ENCODE data around the gene ZNF341. TPM values are rescaled to one million over a fixed set of nuclear protein-coding genes. Genes with fewer than 3 reads are reported as not detected.

Gene ZNF341
- total and polyA plus RNA-seq, 8 donors = 0.58 to 6.2 (median 1.9) TPM

GRCh38 chr20:33701629-33702450, 30.0 kb upstream of the ZNF341 start:
- intact Hi-C loops (cut with DNase I; ENCODE audit: low total_unique reads) = no loop called here
- Histone ChIP-seq H3K27me3 (no peaks in the 10 kb centered on the region), H3K4me3 (no peak overlapping the region), H3K4me1 (peaks cover 0 to 10% (median 4%) of the 10 kb centered on the region in 4 donors), H3K9me3 (no peaks in the 10 kb centered on the region), H3K36me3 (peaks cover 0 to 25% (median 10%) of the 10 kb centered on the region in 4 donors), H3K27ac (no peak overlapping the region)
- WGBS, 5 donors = 76 to 95% (median 90%) methylated on average over 10 to 27 of the region's 27 CpGs
- TF ChIP-seq, protein P1, sequence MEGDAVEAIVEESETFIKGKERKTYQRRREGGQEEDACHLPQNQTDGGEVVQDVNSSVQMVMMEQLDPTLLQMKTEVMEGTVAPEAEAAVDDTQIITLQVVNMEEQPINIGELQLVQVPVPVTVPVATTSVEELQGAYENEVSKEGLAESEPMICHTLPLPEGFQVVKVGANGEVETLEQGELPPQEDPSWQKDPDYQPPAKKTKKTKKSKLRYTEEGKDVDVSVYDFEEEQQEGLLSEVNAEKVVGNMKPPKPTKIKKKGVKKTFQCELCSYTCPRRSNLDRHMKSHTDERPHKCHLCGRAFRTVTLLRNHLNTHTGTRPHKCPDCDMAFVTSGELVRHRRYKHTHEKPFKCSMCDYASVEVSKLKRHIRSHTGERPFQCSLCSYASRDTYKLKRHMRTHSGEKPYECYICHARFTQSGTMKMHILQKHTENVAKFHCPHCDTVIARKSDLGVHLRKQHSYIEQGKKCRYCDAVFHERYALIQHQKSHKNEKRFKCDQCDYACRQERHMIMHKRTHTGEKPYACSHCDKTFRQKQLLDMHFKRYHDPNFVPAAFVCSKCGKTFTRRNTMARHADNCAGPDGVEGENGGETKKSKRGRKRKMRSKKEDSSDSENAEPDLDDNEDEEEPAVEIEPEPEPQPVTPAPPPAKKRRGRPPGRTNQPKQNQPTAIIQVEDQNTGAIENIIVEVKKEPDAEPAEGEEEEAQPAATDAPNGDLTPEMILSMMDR (IDR thresholded peaks at IDR 0.05) = no peak
- no peak for TF ChIP-seq POLR2A (IDR thresholded peaks at IDR 0.05)
- no peak for DNase-seq

GRCh38 chr20:33702861-33703260, 28.9 kb upstream of the ZNF341 start:
- no peak overlapping the region for H3K27ac ChIP-seq
- DNase-seq = peak in 1 of 2 donors; percentile 40
- peaks cover 0 to 6% (median 0%) of the 10 kb centered on the region in 4 donors for H3K4me1 ChIP-seq
- H3K27me3 ChIP-seq = no peaks in the 10 kb centered on the region
- peaks cover 7 to 35% (median 20%) of the 10 kb centered on the region in 4 donors for H3K36me3 ChIP-seq
- intact Hi-C loops (cut with DNase I; ENCODE audit: low total_unique reads) = no loop called here
- TF ChIP-seq, protein P1 (IDR thresholded peaks at IDR 0.05) = no peak
- TF ChIP-seq POLR2A (IDR thresholded peaks at IDR 0.05) (no peak), POLR2AphosphoS5 (IDR thresholded peaks at IDR 0.05) (no peak), EP300 (IDR thresholded peaks at IDR 0.05) (no peak)
- no peaks in the 10 kb centered on the region for H3K9me3 ChIP-seq
- 55 to 62% (median 58%) methylated on average over 4 to 5 of the region's 5 CpGs for WGBS, 5 donors
- H3K4me3 ChIP-seq = no peak overlapping the region

GRCh38 chr20:33703498-33704137, 28.2 kb upstream of the ZNF341 start:
- 90 to 95% (median 92%) methylated on average over 8 of the region's 8 CpGs for WGBS, 5 donors
- Histone ChIP-seq H3K27me3 (no peaks in the 10 kb centered on the region), H3K9me3 (no peaks in the 10 kb centered on the region), H3K27ac (no peak overlapping the region), H3K36me3 (peaks cover 7 to 41% (median 25%) of the 10 kb centered on the region in 4 donors), H3K4me1 (peaks cover 0 to 6% (median 0%) of the 10 kb centered on the region in 4 donors), H3K4me3 (no peak overlapping the region)
- no peak for DNase-seq
- TF ChIP-seq POLR2A (IDR thresholded peaks at IDR 0.05) = no peak
- TF ChIP-seq EP300 (IDR thresholded peaks at IDR 0.05) = no peak
- no peak for TF ChIP-seq POLR2AphosphoS5 (IDR thresholded peaks at IDR 0.05)
- intact Hi-C loops (cut with DNase I; ENCODE audit: low total_unique reads) = no loop called here

- Histone ChIP-seq H3K9me3 (no peaks in the 10 kb centered on the region), H3K4me3 (no peak overlapping the region), H3K36me3 (peaks cover 7 to 41% (median 28%) of the 10 kb centered on the region in 4 donors), H3K27me3 (no peaks in the 10 kb centered on the region), H3K27ac (no peak overlapping the region), H3K4me1 (peaks cover 0 to 6% (median 0%) of the 10 kb centered on the region in 4 donors)
- intact Hi-C loops (cut with DNase I; ENCODE audit: low total_unique reads) = no loop called here
- no peak for DNase-seq
- 90 to 95% (median 92%) methylated on average over 11 of the region's 11 CpGs for WGBS, 5 donors
- TF ChIP-seq EP300 (IDR thresholded peaks at IDR 0.05) (no peak), POLR2A (IDR thresholded peaks at IDR 0.05) (no peak), POLR2AphosphoS5 (IDR thresholded peaks at IDR 0.05) (no peak)
- TF ChIP-seq, protein P1 (IDR thresholded peaks at IDR 0.05) = no peak
These were observed 27.4 kb upstream of the ZNF341 start for GRCh38 chr20:33704197-33704924.
